Ovary (tissue), 9 donors: ENCODE results near the gene RGS9. TPM values are rescaled to one million over a fixed set of nuclear protein-coding genes. Genes with fewer than 3 reads are reported as not detected.

ENCODE experiments used
- DNase-seq, 5 donors: peaks; one replicate each; pipeline ENCODE4 v3.0.0-alpha.2; 2019 to 2020
- H3K27ac ChIP-seq, 2 donors: fragments of 200-600 bp; one replicate each; pipeline versions ENCODE4 v1.5.1 to v1.8.0; 2019 to 2022
- H3K27me3 ChIP-seq: fragments of 200-600 bp; one replicate; pipeline ENCODE4 v1.8.0; 2022
- H3K36me3 ChIP-seq: fragments of 200-600 bp; sonication (generic); one replicate; pipeline ENCODE4 v1.5.1; 2019
- H3K4me1 ChIP-seq: one replicate; pipeline ENCODE4 v1.8.1; 2013; ENCODE audit warnings: mild to moderate bottlenecking, moderate library complexity; ENCODE audit not compliant: insufficient read depth
- H3K4me3 ChIP-seq: fragments of 200-600 bp; sonication (generic); one replicate; pipeline ENCODE4 v1.5.1; 2017
- H3K9me3 ChIP-seq, 2 donors: fragments of 200-600 bp in 1 of 2; sonication (generic) in 1 of 2; one replicate each; pipeline versions ENCODE4 v1.5.1 to v1.8.1; 2013 to 2019; ENCODE audit warnings: mild to moderate bottlenecking in 1 of 2, moderate library complexity in 1 of 2
- CTCF ChIP-seq, 3 donors: fragments of 450-650 bp in 2 of 3; fragments of 200-600 bp in 1 of 3; IDR thresholded peaks; one replicate each; pipeline versions ENCODE4 v1.5.1 to v1.8.0; 2016 to 2022; ENCODE audit warnings: antibody characterized with exemption in 3 of 3, mild to moderate bottlenecking in 1 of 3
- EP300 ChIP-seq: sonication (generic); formaldehyde crosslinking; IDR thresholded peaks from one replicate; pipeline ENCODE4 v1.6.1; 2017; ENCODE audit warnings: antibody characterized with exemption
- POLR2A ChIP-seq: fragments of 450-650 bp; IDR thresholded peaks from one replicate; pipeline ENCODE4 v1.6.1; 2017; ENCODE audit warnings: antibody characterized with exemption, mild to moderate bottlenecking, moderate library complexity
- WGBS, 3 donors: extraction: QIAGEN DNeasy Blood & Tissue Kit in 1 of 3; methylation state at CpG; one replicate each; pipeline versions ENCODE4 v1.1.5 to v1.1.7; 2013 to 2017; 5-methylcytosine and 5-hydroxymethylcytosine counted together
- intact Hi-C, 4 donors: fragments of 100-400 bp; cut with DNase I; formaldehyde crosslinking; loops; one replicate each; pipeline versions ENCODE4 v1.11.0 to v1.15.1; 2022 to 2023
- polyA plus RNA-seq, 2 donors: library from polyadenylated mRNA; stranded (reverse); fragments of 200-250 nt in 1 of 2; fragments of 350-450 nt in 1 of 2; fragmentation: Illumina TruSeq in 1 of 2; extraction: RNeasy Lipid Tissue Mini Kit (QIAGEN cat#74804) in 1 of 2; gene quantifications; one replicate each; pipeline ENCODE4 v1.2.3, GENCODE V29; 2013 to 2014
- total RNA-seq, 7 donors: library from RNA; depleted of rRNA in 2 of 7; stranded (reverse); fragments of >200 nt in 2 of 7; fragmentation: NEBNext Ultra II Directional in 3 of 7; extraction: Animal tissue kit (Norgen Biotek cat#: 25700) in 3 of 7; gene quantifications; one replicate each; pipeline versions ENCODE4 v1.1.0 to v1.2.4, GENCODE V29; 2016 to 2023
- donor health status: DM: no; HTN: no; CAD: no; lungs with moderate emphysema.
- donor health status: DM: no; HTN: no; CAD: no.
- donor health status: Bipolar disorder and iron deficiency.
- donor health status: DM: yes; HTN: yes; CAD: no.
- donor health status: DM: no; HTN: no; CAD: no.
- donor health status: DM: yes; HTN: yes; CAD: no.

Gene RGS9
- total and polyA plus RNA-seq, 9 donors = 5.3 to 15.7 (median 9.1) TPM

- no peak for TF ChIP-seq POLR2A
These were observed 5.2 kb upstream of the RGS9 start for GRCh38 chr17:65131946-65132345.

GRCh38 chr17:65134035-65134434 is 3.1 kb upstream of the RGS9 start:
- no peak overlapping the region for H3K27ac ChIP-seq
- H3K4me1 ChIP-seq = no peaks in the 10 kb centered on the region
- no peaks in the 10 kb centered on the region for H3K36me3 ChIP-seq
- no peak overlapping the region for H3K4me3 ChIP-seq
- intact Hi-C loops = loop anchor here in 1 of 4 donors (10.0 kb wide), 1 partner anchor 159 kb away; no protein-coding TSS in a partner anchor
- no peak for DNase-seq
- WGBS, 3 donors = 69 to 74% (median 70%) methylated on average over 2 of the region's 2 CpGs
- no peak for TF ChIP-seq POLR2A
- no peak for TF ChIP-seq CTCF (IDR thresholded peaks at IDR 0.05)
- TF ChIP-seq EP300 = no peak
- H3K9me3 ChIP-seq = no peaks in the 10 kb centered on the region
- H3K27me3 ChIP-seq = no peaks in the 10 kb centered on the region

More at GRCh38 chr17:65131946-65132345, 5.2 kb upstream of the RGS9 start:
- Histone ChIP-seq H3K4me3 (no peak overlapping the region), H3K27me3 (no peaks in the 10 kb centered on the region), H3K36me3 (no peaks in the 10 kb centered on the region), H3K27ac (no peak overlapping the region), H3K4me1 (no peaks in the 10 kb centered on the region), H3K9me3 (no peaks in the 10 kb centered on the region)
- no peak for DNase-seq
- intact Hi-C loops = loop anchor here in 1 of 4 donors (10.0 kb wide), 1 partner anchor 157 kb away; no protein-coding TSS in a partner anchor
- 90 to 95% (median 91%) methylated on average over 5 of the region's 5 CpGs for WGBS, 3 donors

- Histone ChIP-seq H3K4me1 (no peaks in the 10 kb centered on the region), H3K36me3 (no peaks in the 10 kb centered on the region), H3K27ac (no peak overlapping the region), H3K4me3 (no peak overlapping the region), H3K9me3 (no peaks in the 10 kb centered on the region), H3K27me3 (no peaks in the 10 kb centered on the region)
- 57 to 68% (median 66%) methylated on average over 7 of the region's 7 CpGs for WGBS, 3 donors
- intact Hi-C loops = loop anchor here in 1 of 4 donors (10.0 kb wide), 1 partner anchor 164 kb away; no protein-coding TSS in a partner anchor
- TF ChIP-seq EP300 (no peak), CTCF (IDR thresholded peaks at IDR 0.05) (no peak), POLR2A (no peak)
- DNase-seq = no peak
These were observed 2.1 kb downstream of the RGS9 start for GRCh38 chr17:65139101-65139764.

- no peaks in the 10 kb centered on the region for H3K9me3 ChIP-seq
- H3K36me3 ChIP-seq = no peaks in the 10 kb centered on the region
- H3K4me3 ChIP-seq = no peak overlapping the region
- intact Hi-C loops = no loop called here
- no peak overlapping the region for H3K27ac ChIP-seq
- no peak for TF ChIP-seq POLR2A
- TF ChIP-seq EP300 = no peak
- no peak for TF ChIP-seq CTCF (IDR thresholded peaks at IDR 0.05)
- H3K27me3 ChIP-seq = no peaks in the 10 kb centered on the region
- 79 to 89% (median 82%) methylated on average over 2 of the region's 2 CpGs for WGBS, 3 donors
- H3K4me1 ChIP-seq = peaks cover 4% of the 10 kb centered on the region
- no peak for DNase-seq
These were observed 5.1 kb downstream of the RGS9 start for GRCh38 chr17:65142247-65142646.

GRCh38 chr17:65143889-65144604 is 6.9 kb downstream of the RGS9 start:
- Histone ChIP-seq H3K4me1 (peaks cover 4% of the 10 kb centered on the region), H3K27ac (no peak overlapping the region), H3K27me3 (no peaks in the 10 kb centered on the region), H3K9me3 (no peaks in the 10 kb centered on the region), H3K4me3 (no peak overlapping the region), H3K36me3 (no peaks in the 10 kb centered on the region)
- TF ChIP-seq POLR2A (no peak), CTCF (IDR thresholded peaks at IDR 0.05) (no peak), EP300 (no peak)
- intact Hi-C loops = no loop called here
- WGBS, 3 donors = 25 to 38% (median 35%) methylated on average over 21 of the region's 21 CpGs
- DNase-seq = peak in 1 of 5 donors; percentile 49
